ENCODE data around the gene CLEC4G. TPM values are rescaled to one million over a fixed set of nuclear protein-coding genes. Genes with fewer than 3 reads are reported as not detected.

CLEC4G gene
- total and polyA plus RNA-seq, 2 of the 13 experiments (the other 11 are each of a cell fraction or from before 2014, with no cell fraction given), result not detected

DNA sequence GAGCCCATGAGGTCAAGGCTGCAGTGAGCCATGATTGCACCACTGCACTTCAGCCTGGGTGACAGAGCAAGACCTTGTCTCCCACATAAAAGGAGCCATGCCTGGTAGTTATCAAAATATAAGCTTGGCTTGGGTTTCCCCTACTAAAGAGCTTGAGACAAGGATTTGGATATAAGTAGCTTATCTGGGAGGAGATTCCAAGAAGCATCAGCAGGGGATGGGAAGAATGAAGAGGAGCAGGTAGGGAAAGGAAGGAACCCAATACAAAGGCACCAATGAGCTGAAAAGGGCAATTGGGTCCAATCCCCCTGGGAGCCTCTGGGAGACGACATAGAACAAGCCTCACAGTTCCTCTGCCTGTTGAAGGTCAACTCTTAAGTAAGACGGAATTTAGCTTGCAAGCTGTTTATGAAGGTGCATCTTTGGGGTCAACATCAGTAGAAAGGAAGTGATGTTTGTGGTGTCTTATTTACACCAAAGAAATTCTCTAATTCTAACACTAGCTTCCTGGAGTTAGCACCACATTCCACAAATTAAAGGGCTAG, 7.4 kb upstream of the CLEC4G start:
- H3K79me2 ChIP-seq (ENCODE audit: insufficient read depth, low read length), result no peaks in the 10 kb centered on the region
- no peaks in the 10 kb centered on the region for H4K20me1 ChIP-seq (ENCODE audit: insufficient read depth, low read length)
- ChIA-PET POLR2A (no interaction called here), CTCF (ENCODE audit: low intra/inter-chr PET ratio, low total read pairs) (no interaction called here)
- H3K27me3 ChIP-seq (ENCODE audit: control insufficient read depth in 1 of 2, insufficient read depth in 2 of 2, low read length in 2 of 2), result peaks cover 3 to 20% of the 10 kb centered on the region in 2 experiments; a peak in 2 of 5 replicates
- no peak overlapping the region for H3K4me3 ChIP-seq (replicated peaks in 1 of 3; ENCODE audit: insufficient read depth in 1 of 3, low read depth in 2 of 3, low read length in 3 of 3)
- no TSS peak for BruUV-seq (replicated peaks)
- no peak for FAIRE-seq
- TF ChIP-seq MAFF (IDR thresholded peaks at IDR 0.05; ENCODE audit: low read depth, low read length) (no peak), TBX3 (IDR thresholded peaks at IDR 0.05; ENCODE audit: borderline replicate concordance) (no peak)
- no peaks in the 10 kb centered on the region for H3K9me3 ChIP-seq (ENCODE audit: low read length)
- no peak overlapping the region for H3K9ac ChIP-seq (ENCODE audit: insufficient read depth, low read depth, low read length)
- intact Hi-C loops (cut with micrococcal nuclease; ENCODE audit: unreplicated experiment) (no loop called here), in situ Hi-C loops (cut with HindIII; ENCODE audit: extremely low pct_ligation_motif_present, low pct_unique_long_range_greater_than_20kb) (no loop called here)
- no peak for ATAC-seq
- H3K36me3 ChIP-seq (replicated peaks in 1 of 2; ENCODE audit: control insufficient read depth in 1 of 2, insufficient read depth in 2 of 2, low read length in 2 of 2), result no peaks in the 10 kb centered on the region
- 45% methylated on average over 2 of the region's 2 CpGs for WGBS (ENCODE audit: low lambda C conversion rate)
- no peak for DNase-seq (ENCODE audit: low spot score)
- H3K4me1 ChIP-seq (ENCODE audit: insufficient read depth, low read length), result peaks cover 10% of the 10 kb centered on the region; the same call in 1 of the 2 replicates
- H3K4me2 ChIP-seq (ENCODE audit: low read depth, low read length), result no peak overlapping the region
- H3K27ac ChIP-seq (ENCODE audit: extremely low read length, insufficient read depth, low read length), result no peak overlapping the region
- no peak overlapping the region for H2AFZ ChIP-seq (ENCODE audit: low read length)

DNA sequence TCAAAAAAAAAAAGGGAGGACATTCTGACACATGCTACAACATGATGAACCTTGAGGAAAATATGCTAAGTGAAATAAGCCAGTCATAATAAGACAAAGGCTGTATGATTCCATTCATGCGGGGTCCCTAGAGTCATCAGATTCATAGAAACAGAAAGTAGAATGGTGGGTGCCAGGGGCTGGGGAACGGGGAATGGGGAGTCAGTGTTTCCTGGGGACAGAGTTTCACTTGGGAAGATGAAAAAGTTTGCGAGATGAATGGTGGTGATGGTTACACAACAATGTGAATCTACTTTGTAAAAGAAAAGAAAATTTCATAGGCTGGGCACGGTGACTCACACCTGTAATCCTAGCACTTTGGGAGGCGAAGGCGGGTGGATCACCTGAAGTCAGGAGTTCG, 6.1 kb upstream of the CLEC4G start:
- ATAC-seq (no peak), FAIRE-seq (no peak), DNase-seq (ENCODE audit: low spot score) (no peak)
- peaks cover 1 to 18% of the 10 kb centered on the region in 2 experiments; a peak in 2 of 5 replicates for H3K27me3 ChIP-seq (ENCODE audit: control insufficient read depth in 1 of 2, insufficient read depth in 2 of 2, low read length in 2 of 2)
- no peak overlapping the region for H3K9ac ChIP-seq (ENCODE audit: insufficient read depth, low read depth, low read length)
- no peaks in the 10 kb centered on the region for H3K9me3 ChIP-seq (ENCODE audit: low read length)
- no peak overlapping the region for H3K4me2 ChIP-seq (ENCODE audit: low read depth, low read length)
- BruUV-seq (replicated peaks), result no TSS peak
- no peak overlapping the region for H3K27ac ChIP-seq (ENCODE audit: extremely low read length, insufficient read depth, low read length)
- 40% methylated on average over 7 of the region's 7 CpGs for WGBS (ENCODE audit: low lambda C conversion rate)
- in situ Hi-C loops (cut with HindIII; ENCODE audit: extremely low pct_ligation_motif_present, low pct_unique_long_range_greater_than_20kb) (no loop called here), intact Hi-C loops (cut with micrococcal nuclease; ENCODE audit: unreplicated experiment) (no loop called here)
- 0 out of 2 replicates have a peak, but pooled peaks cover 4% of the 10 kb centered on the region for H3K4me1 ChIP-seq (ENCODE audit: insufficient read depth, low read length)
- POLR2A ChIA-PET, result no interaction called here
- no peaks in the 10 kb centered on the region for H4K20me1 ChIP-seq (ENCODE audit: insufficient read depth, low read length)
- H3K4me3 ChIP-seq (replicated peaks in 1 of 3; ENCODE audit: insufficient read depth in 1 of 3, low read depth in 2 of 3, low read length in 3 of 3), result no peak overlapping the region
- H3K36me3 ChIP-seq (replicated peaks in 1 of 2; ENCODE audit: control insufficient read depth in 1 of 2, insufficient read depth in 2 of 2, low read length in 2 of 2), result no peaks in the 10 kb centered on the region
- no peak overlapping the region for H2AFZ ChIP-seq (ENCODE audit: low read length)
- CTCF ChIA-PET (ENCODE audit: low intra/inter-chr PET ratio, low total read pairs), result no interaction called here
- H3K79me2 ChIP-seq (ENCODE audit: insufficient read depth, low read length), result no peaks in the 10 kb centered on the region
- TF ChIP-seq ZNF207 (IDR thresholded peaks at IDR 0.05; ENCODE audit: borderline replicate concordance) (no peak), STAT5B (CRISPR knock-in tag; IDR thresholded peaks at IDR 0.05) (no peak), KLF16 (CRISPR knock-in tag; IDR thresholded peaks at IDR 0.05) (no peak), ZNF484 (CRISPR knock-in tag; IDR thresholded peaks at IDR 0.05; ENCODE audit: borderline replicate concordance, low read depth) (no peak), ZNF790 (CRISPR knock-in tag; IDR thresholded peaks at IDR 0.05; ENCODE audit: borderline replicate concordance) (no peak), ZNF264 (CRISPR knock-in tag; IDR thresholded peaks at IDR 0.05) (no peak), ZNF337 (CRISPR knock-in tag; IDR thresholded peaks at IDR 0.05; ENCODE audit: borderline replicate concordance, low read depth) (no peak)
- TF ChIP-seq, protein P1, sequence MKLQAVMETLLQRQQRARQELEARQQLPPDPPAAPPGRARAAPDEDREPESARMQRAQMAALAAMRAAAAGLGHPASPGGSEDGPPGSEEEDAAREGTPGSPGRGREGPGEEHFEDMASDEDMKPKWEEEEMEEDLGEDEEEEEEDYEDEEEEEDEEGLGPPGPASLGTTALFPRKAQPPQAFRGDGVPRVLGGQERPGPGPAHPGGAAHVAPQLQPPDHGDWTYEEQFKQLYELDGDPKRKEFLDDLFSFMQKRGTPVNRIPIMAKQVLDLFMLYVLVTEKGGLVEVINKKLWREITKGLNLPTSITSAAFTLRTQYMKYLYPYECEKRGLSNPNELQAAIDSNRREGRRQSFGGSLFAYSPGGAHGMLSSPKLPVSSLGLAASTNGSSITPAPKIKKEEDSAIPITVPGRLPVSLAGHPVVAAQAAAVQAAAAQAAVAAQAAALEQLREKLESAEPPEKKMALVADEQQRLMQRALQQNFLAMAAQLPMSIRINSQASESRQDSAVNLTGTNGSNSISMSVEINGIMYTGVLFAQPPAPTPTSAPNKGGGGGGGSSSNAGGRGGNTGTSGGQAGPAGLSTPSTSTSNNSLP (IDR thresholded peaks at IDR 0.05; ENCODE audit: low read depth, low read length), result no peak
- TF ChIP-seq, protein P2, sequence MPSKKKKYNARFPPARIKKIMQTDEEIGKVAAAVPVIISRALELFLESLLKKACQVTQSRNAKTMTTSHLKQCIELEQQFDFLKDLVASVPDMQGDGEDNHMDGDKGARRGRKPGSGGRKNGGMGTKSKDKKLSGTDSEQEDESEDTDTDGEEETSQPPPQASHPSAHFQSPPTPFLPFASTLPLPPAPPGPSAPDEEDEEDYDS (CRISPR knock-in tag; IDR thresholded peaks at IDR 0.05), result no peak
- TF ChIP-seq, protein P3, sequence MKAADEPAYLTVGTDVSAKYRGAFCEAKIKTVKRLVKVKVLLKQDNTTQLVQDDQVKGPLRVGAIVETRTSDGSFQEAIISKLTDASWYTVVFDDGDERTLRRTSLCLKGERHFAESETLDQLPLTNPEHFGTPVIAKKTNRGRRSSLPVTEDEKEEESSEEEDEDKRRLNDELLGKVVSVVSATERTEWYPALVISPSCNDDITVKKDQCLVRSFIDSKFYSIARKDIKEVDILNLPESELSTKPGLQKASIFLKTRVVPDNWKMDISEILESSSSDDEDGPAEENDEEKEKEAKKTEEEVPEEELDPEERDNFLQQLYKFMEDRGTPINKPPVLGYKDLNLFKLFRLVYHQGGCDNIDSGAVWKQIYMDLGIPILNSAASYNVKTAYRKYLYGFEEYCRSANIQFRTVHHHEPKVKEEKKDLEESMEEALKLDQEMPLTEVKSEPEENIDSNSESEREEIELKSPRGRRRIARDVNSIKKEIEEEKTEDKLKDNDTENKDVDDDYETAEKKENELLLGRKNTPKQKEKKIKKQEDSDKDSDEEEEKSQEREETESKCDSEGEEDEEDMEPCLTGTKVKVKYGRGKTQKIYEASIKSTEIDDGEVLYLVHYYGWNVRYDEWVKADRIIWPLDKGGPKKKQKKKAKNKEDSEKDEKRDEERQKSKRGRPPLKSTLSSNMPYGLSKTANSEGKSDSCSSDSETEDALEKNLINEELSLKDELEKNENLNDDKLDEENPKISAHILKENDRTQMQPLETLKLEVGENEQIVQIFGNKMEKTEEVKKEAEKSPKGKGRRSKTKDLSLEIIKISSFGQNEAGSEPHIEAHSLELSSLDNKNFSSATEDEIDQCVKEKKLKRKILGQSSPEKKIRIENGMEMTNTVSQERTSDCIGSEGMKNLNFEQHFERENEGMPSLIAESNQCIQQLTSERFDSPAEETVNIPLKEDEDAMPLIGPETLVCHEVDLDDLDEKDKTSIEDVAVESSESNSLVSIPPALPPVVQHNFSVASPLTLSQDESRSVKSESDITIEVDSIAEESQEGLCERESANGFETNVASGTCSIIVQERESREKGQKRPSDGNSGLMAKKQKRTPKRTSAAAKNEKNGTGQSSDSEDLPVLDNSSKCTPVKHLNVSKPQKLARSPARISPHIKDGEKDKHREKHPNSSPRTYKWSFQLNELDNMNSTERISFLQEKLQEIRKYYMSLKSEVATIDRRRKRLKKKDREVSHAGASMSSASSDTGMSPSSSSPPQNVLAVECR (CRISPR knock-in tag; IDR thresholded peaks at IDR 0.05; ENCODE audit: borderline replicate concordance), result no peak
